ES-I3 (cell line): ENCODE data around the gene KAT8.
"Not testable (repeated sequence)": the region's sequence is repeated elsewhere in the genome, so short reads cannot be mapped to it uniquely, and the experiment has no call there.

Source experiments
- H3K36me3 ChIP-seq: 2 replicates; pipeline ENCODE4 v1.6.1; 2013; ENCODE audit warnings: mild to moderate bottlenecking, low read length, control low read depth, moderate library complexity; ENCODE audit not compliant: insufficient read depth
- H3K4me1 ChIP-seq: 2 replicates; pipeline ENCODE4 v1.6.1; 2013; ENCODE audit warnings: mild to moderate bottlenecking, control low read depth, low read length; ENCODE audit not compliant: insufficient read depth
- H3K9ac ChIP-seq: 2 replicates; pipeline ENCODE4 v1.6.1; 2013; ENCODE audit warnings: low read depth, mild to moderate bottlenecking, low read length, moderate library complexity
- H3K9me3 ChIP-seq: 2 replicates; pipeline ENCODE4 v1.6.1; 2013; ENCODE audit warnings: mild to moderate bottlenecking, low read length, moderate library complexity; ENCODE audit not compliant: control insufficient read depth, insufficient read depth

KAT8 gene

DNA sequence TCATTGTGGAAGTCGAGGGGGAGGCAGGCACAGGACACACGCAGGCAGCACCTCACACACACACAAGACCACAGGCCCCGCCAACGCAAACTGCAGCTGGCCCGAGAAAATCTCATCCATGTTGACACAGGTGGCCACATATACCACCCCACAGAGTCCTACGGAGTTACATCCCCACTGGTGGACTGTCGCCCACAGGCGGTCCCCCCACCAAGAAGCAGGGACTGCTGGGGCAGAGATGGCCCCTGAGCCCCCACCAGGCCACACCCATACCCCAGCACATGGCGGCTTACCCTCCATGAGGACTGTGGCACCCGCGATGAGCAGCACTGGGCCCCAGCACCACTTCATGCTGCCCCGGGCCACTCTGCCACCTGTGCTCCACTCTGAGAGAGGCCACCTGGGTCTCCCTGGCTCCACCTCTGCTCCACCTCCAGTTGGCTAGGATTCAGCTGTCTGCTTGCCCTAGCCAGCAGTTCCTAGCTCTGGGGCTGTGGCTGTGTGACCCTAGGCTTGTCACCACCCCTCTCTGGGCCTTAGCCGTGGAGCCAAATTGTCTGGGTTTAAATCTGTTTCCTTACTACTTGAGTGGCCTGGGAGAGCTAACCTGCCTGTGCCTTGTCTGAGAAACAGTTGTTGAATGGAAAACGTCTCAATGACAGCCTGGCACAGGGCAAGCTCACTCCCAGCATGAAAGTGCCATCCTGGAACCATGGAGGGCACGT lies 28.8 kb upstream of the KAT8 start, which contains the start of gene PRSS53:
Gene PRSS53 (minus strand): TSS at position 485 of the 725 bp plus-strand sequence. CDS start 134 bp downstream, at position 351.
- peaks cover 3% of the 10 kb centered on the region; the same call in 1 of the 2 replicates for H3K4me1 ChIP-seq
- H3K9me3 ChIP-seq: no peaks in the 10 kb centered on the region
- H3K36me3 ChIP-seq: 0 out of 2 replicates have a peak, but pooled peaks cover 9% of the 10 kb centered on the region
- H3K9ac ChIP-seq: no peak within 1 kb of the TSS

DNA sequence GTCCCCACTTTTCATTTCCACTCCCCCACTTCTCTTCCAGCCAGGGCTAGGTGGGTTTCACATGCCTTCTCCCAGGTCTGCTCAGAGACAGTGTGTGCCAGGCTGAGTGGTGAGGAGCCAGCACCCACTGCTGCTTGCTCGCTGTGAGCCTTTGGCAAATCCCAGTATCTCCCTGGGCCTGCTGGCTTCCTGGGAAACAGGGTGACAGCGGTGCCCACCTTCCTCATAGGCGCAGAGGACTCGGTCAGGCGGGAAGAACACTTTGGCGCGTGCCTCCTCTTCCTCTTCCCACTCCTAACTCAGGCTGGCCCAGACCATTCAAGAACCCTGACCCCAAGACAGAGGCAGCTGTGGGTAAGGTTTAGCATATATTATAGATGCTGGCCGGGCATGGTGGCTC lies 28.3 kb upstream of the KAT8 start:
- Histone ChIP-seq H3K9ac (no peak overlapping the region), H3K36me3 (0 out of 2 replicates have a peak, but pooled peaks cover 9% of the 10 kb centered on the region), H3K4me1 (peaks cover 3% of the 10 kb centered on the region; the same call in 1 of the 2 replicates), H3K9me3 (no peaks in the 10 kb centered on the region)

DNA sequence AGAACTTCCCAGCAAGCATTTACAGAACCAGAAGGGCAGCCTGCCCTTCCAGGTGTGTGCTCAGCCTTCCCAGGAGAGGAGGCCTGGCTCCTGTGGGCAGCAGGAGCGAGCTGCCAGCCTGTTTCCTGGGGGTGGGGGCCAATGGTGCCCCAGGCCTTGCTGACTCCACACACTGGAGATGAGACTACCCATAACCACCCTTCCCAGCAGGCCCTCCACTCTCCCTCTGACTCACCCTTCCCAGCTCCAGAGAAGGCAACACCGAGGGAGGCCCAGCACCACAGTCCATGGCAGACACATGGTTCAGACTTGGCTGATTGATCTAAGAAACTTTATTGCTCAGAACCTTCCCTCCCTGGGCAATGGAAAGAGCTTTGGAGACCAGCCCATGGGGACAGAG lies 26.9 kb upstream of the KAT8 start:
- no peak overlapping the region for H3K9ac ChIP-seq
- peaks cover 3% of the 10 kb centered on the region; the same call in 1 of the 2 replicates for H3K4me1 ChIP-seq
- H3K36me3 ChIP-seq: 0 out of 2 replicates have a peak, but pooled peaks cover 9% of the 10 kb centered on the region
- no peaks in the 10 kb centered on the region for H3K9me3 ChIP-seq

DNA sequence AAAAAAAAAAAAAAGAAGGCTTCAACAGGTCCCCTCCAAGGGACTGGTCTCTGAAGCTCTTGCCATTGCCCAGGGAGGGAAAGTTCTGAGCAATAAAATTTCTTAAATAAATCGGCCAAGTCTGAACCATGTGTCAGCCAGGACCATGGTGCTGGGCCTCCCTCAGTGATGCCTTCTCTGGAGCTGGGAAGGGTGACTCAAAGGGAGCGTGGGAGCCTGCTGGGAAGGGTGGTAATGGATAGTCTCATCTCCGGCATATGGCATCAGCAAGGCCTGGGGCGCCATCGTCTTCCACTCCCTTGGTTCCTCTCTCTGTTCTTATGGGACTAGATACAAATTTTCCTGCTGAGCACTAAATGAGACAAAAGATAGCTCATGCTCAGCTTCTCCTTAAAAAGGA lies 25.1 kb upstream of the KAT8 start:
- Histone ChIP-seq H3K9ac (no peak overlapping the region), H3K4me1 (peaks cover 3% of the 10 kb centered on the region; the same call in 1 of the 2 replicates), H3K36me3 (0 out of 2 replicates have a peak, but pooled peaks cover 9% of the 10 kb centered on the region), H3K9me3 (no peaks in the 10 kb centered on the region)

DNA sequence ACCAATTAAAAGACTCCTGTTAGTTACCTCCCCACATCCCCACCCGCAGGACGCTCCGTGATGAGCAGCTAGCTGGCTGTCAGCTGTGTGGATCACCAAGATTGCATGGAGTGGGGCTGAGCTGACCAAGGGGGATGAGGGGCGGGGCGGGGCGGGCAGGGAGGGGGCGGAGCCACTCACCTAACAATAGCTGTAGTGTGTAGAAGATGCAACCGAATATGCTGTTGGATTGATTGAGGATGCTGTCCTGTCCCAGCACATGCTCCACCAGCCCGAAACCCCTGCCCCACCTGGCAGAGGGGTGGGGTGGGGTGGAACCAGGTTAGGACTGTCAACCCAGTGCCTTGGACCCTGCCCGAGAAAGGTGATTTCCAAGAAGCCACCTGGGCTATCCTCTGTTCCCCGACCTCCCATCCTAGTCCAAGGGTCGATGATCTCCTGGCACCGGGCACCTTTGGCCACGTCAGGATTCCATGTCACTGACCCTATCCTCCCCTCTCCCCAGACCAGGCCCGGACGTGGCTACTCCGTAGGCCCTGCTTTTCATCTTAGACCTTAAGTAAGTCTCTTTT lies 24.2 kb upstream of the KAT8 start:
- no peaks in the 10 kb centered on the region for H3K9me3 ChIP-seq
- H3K4me1 ChIP-seq: peaks cover 3% of the 10 kb centered on the region; the same call in 1 of the 2 replicates
- 0 out of 2 replicates have a peak, but pooled peaks cover 9% of the 10 kb centered on the region for H3K36me3 ChIP-seq
- H3K9ac ChIP-seq: peak overlapping the region; percentile 84; the same call in 1 of the 2 replicates

DNA sequence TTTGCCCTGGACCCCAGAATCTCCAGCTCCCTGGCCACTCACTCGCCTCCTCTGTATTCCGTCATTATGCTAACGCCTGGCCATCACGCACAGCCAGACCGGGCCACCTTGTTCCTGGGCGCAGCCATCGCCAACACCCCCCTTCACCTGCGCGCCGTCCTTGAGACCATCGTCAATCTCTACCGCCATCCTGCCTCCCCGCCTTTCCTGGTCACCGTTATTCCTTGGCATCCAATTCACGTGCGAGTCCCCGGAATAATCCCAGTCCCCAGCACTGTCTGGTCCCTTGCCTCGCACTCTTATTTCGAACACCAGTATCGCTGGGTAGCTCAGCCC lies 23.4 kb upstream of the KAT8 start:
- Histone ChIP-seq H3K9me3 (no peaks in the 10 kb centered on the region), H3K36me3 (0 out of 2 replicates have a peak, but pooled peaks cover 9% of the 10 kb centered on the region), H3K9ac (peak overlapping the region; percentile 84), H3K4me1 (peaks cover 3% of the 10 kb centered on the region; the same call in 1 of the 2 replicates)

DNA sequence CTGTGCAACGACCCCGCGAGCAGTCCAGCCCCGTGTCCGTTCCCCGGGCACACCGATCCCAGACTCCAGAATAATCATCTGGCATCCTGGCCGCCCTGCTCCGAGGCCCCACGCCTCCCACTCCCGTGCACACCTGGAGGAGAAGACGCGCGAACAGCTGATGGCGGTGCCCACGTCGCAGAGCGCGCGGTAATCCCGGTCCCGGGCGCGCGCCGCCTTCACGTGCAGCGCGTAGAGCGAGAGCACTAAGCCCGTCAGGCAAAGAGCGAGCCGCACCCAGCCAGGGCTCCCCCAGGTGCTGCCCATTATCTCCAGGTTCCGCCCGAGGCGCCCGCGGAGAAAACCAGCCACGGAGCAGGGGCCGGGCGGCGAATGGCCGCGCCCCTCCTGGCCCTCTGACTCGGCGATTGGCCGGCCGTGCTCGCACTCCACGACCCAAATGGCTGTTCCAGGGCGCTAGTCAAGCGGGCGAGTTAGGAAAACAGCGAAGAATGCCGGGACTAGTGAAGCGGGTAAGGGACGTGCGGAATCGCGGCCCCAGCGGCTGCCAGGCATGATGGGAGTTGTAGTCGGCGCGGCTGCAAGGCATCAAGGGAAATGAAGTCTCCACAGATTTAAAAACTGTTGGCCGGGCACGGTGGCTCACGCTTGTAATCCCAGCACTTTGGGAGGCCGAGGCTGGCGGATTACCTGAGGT lies 22.9 kb upstream of the KAT8 start, which contains the start of gene VKORC1:
Gene VKORC1 (minus strand): TSS at position 374 of the 697 bp plus-strand sequence. CDS start 68 bp downstream, at position 306.
- Histone ChIP-seq H3K9me3 (no peaks in the 10 kb centered on the region), H3K4me1 (peaks cover 3% of the 10 kb centered on the region; the same call in 1 of the 2 replicates), H3K9ac (peak within 1 kb of the TSS; percentile 84), H3K36me3 (0 out of 2 replicates have a peak, but pooled peaks cover 9% of the 10 kb centered on the region)

DNA sequence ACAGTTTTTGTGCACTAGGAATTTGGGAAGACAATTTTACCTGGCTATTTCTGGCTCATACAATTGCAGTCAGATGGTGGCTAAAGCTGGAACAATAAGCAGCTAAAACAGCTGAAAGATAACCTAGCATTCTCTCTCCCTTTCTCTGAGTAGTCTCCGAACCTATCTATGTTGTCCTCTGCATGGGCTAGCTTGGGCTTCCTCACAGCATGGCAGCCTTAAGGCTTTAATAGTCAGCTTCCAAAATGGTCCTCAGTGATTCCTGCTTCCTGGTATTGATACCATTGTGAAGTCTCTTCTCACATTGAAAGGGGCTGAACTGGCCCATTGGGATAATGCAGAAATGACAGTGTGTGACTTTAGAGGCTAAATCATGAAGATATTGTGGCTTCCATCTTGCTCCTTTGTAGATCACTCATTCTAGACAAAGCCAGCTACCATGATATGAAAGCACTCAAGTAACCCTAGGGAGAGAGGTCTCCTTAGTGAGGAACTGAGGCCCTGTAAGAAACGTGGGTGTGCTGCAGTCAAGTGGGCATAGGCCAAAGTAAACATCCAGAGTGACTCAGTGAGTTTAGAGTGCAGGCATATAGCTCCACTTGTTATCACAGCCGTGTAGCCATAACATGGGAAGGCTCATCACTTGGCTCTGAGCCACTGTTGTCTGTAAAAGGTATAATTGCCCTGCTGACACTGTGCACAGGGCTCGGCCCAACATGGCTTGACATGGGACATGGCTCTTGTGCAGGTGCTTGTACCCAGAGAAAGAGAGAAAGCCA lies 17.4 kb upstream of the KAT8 start:
- no peak overlapping the region for H3K9ac ChIP-seq
- no peaks in the 10 kb centered on the region for H3K36me3 ChIP-seq
- H3K4me1 ChIP-seq: no peaks in the 10 kb centered on the region
- no peaks in the 10 kb centered on the region for H3K9me3 ChIP-seq

DNA sequence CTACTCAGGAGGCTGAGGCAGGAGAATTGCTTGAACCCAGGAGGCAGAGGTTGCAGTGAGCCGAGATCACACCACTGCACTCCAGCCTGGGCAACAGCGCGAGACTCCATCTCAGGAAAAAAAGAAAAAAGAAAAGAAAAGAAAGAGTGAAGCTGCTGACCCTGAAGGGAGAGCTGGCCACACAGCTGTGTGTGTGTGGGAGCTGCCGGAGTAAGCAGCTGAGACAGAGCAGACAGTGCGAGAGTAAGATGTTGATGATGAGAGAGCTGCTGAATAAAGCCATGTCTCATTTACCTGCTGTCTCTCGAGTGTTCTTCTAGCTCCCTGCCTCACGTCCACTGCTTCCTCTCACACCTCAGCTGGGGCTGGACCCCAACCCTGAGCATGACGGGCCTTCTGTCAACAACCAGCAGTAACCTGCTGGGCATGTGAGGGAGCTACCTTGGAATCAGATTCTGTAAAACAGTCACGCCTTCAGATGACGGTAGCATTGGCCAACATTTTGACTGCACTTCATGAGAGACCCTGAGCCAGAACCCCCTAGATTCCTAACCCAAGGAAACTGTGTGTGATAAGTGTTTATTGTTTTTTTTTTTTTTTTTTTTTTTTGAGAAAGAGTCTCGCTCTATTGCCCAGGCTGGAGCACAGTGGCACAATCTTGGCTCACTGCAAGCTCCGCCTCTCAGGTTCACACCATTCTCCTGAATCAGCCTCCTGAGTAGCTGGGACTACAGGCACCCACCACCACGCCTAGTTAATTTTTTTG lies 16.4 kb upstream of the KAT8 start:
- not testable (repeated sequence) for H3K9me3 ChIP-seq, H3K4me1 ChIP-seq, H3K9ac ChIP-seq, H3K36me3 ChIP-seq

DNA sequence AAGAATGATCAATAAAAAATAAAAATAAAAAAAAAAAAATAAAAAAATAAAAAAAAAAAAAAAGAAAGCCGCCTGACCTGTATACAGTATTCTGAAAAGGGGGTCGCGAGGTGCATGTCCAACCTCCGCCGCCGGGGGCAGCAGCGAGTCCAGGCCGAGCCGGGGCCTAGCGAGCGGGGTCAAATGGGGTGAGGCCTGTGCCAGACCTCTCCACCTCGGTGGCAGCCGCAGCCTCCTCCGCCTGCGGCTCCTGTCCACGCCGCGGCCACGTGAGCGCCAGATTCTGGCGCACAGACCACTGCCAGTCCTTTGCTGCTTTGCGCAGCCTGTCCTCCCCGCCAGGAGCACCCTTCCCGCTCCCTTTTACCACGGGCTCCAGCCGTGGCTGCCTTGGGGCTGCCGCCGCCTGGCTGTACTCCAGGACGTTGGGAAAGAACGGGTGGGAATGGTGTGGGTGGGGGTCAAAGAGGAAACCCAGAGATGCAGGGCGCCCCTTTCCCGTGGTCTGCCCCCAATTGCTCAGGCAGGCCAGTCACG lies 11.7 kb upstream of the KAT8 start:
- no peak overlapping the region; the same call in 1 of the 2 replicates for H3K9ac ChIP-seq
- H3K36me3 ChIP-seq: no peaks in the 10 kb centered on the region; the same call in 1 of the 2 replicates
- H3K9me3 ChIP-seq: no peaks in the 10 kb centered on the region
- H3K4me1 ChIP-seq: no peaks in the 10 kb centered on the region

DNA sequence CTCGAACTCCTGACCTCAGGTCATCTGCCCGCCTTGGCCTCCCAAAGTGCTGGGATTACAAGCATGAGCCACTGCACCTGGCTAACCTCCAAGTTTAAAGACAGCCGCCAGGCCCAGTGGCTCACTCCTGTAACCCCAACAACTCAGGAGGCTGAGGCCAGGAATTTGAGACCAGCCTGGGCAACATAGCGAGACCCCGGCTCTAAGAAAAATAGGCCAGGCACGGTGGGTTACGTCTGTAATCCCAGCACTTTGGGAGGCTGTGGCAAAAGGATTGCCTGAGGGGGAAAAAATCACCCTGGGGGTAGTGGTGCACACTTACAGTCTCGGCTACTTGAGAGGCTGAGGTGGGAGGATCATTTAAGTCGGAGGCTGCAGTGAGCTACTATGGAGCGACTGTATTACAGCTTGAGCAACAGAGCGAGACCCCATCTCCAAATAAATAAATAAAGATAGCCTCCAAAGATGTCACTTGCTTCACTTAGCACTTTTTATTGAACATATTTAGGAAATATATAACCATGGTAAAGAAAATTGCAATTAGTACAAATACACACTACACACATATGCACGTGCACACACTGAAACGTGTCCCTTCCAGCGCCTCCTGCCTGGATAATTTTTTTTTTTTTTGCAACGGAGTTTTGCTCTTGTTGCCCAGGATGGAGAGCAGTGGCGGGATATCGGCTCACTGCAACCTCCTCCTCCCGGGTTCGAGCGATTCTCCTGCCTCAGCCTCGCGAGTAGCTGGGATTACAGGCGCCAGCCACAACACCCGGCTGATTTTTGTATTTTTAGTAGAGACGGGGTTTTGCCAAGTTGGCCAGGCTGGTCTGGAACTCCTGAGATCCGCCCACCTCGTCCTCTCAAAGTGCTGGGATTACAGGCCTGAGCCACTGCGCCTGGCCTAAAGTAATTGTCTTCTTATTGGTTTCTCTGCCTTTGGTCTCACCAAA lies 10.7 kb upstream of the KAT8 start:
- Histone ChIP-seq H3K9ac (no peak overlapping the region), H3K4me1 (no peaks in the 10 kb centered on the region), H3K9me3 (no peaks in the 10 kb centered on the region), H3K36me3 (no peaks in the 10 kb centered on the region; the same call in 1 of the 2 replicates)

DNA sequence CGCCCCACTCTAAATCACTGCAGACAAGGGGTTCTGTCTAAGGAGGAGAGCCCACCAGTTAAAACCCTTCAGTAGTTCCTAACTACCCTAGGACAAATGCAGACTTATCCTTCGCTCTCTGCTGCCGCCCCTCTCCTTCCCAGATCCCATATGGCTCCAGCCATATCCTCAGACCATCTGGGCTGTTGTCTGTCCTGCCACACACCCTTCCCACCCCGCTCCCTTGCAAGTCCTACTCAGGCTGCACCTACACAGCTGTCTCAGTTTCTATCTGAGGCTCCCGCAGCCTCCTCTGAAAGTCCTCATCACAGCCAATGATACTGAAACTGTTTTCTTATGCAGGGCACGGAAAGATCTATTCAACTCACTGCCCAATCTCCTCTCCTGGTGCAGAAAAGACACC lies 10.0 kb upstream of the KAT8 start:
- no peaks in the 10 kb centered on the region for H3K9me3 ChIP-seq
- H3K9ac ChIP-seq: no peak overlapping the region
- H3K4me1 ChIP-seq: no peaks in the 10 kb centered on the region
- H3K36me3 ChIP-seq: no peaks in the 10 kb centered on the region; the same call in 1 of the 2 replicates
